ENCODE results near the gene MRPL14.

MRPL14 gene

DNA sequence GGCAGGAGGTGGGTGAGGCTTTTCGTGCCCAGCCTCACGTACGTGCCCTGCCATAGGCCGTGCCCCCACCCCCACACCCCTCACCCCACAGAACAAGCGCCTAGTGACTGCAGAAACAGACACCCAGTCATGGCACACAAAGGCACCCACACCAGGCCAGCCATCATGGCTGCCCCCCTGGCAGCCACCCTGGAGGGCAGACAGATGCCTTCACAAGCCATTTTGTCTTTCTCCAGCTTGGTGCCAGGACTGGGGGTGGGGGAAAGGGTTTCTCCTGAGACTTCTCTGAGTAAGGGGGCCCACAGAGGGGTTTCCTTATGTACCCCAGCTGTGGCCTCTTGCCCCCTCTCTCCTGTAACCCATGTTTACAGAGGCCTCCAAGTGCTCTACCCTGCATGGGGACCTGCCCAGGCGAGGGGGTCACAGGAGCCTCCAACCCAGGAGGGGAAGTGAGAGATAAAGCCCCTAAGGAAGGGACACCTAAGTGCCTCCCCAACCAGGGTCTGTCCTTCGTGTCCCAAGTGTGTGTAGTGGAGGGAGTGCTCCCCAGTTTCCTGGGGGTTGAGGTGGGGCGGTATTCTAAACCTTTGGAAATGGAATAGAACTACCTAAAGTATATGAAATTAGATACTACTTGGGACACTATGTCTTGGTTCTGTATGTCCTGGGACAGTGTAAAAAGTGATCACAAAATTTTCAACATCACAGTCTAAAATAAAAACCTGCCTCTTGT lies 49.9 kb downstream of the MRPL14 start:
- no peak for DNase-seq

DNA sequence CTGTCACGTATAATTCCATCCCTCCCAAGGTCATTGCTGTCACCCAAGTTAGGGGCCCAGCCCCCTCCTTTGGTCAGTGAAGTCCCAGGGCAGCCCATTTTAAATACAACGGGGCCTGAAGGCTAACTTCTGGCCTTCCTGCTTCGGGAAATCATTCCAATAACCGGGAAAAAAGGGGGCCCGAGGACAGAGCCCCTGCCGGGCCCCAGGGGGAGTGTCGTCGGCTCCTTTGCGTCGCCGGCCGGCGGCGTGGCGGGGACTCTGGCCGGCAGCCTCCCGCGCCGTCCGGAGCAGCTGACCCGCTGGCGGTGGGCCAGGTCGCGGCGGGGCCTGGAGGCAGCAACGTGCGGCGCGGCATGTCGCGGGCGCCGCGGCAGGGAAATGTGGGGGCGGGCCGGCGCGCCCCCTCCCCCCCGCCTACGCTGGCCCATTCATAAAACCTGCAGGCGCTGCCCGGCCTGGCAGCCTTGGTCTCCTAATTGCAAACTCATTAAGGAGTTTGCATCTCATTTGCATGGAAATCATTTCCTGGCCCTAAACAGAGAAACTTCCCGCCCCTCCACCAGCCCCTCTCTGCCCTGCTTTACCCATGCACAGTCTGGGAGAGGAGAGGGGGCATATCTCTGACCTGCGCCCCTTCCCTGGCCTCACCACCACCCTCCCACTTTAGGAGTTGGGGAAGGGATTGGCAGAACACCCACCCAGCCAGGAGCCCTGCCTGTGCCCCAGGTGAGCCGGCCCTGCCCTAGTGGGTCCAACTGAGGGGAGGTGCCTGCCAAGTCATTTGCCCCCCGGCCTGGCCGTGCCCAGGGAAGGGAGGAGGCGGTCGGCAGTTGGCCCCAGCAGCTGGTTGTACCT lies 50.7 kb downstream of the MRPL14 start:
- no peak for DNase-seq

DNA sequence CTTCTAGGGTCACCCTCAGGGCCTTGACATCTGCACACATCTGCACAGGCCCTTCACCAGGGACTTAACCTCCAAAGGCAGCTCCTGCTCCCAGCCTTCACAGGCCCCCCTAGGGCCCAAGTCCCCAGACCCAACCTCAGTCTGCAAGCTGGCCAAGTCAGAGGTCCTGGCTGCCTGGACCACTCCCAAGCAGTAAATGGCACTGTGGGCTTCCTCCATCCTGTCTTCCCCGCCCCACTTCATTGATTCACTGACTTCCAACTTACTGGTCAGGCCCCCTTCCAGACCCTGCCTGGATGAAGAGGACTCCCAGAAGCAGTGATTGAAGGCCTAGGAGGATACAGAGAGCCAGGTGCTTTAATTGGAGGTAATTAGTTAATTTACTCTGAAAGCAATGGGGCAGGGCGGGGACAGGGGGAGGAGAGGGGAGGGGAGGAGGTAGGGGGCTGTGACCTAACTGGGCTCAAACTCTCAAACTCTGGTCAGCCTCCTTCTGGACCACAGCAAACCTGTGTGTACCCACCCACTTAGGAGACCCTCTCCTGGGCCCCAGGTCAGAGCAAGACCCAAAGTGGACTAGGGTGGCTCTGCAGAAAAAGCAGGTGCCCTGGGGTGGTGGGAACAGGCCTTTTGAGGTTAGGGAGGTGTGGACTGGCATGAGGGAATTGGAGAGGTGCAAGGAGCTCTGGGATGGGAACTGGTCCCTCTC lies 51.5 kb downstream of the MRPL14 start:
- no peak for DNase-seq

- DNase-seq: no peak
These were observed 52.2 kb downstream of the MRPL14 start for GRCh38 chr6:44074813-44075646.

DNA sequence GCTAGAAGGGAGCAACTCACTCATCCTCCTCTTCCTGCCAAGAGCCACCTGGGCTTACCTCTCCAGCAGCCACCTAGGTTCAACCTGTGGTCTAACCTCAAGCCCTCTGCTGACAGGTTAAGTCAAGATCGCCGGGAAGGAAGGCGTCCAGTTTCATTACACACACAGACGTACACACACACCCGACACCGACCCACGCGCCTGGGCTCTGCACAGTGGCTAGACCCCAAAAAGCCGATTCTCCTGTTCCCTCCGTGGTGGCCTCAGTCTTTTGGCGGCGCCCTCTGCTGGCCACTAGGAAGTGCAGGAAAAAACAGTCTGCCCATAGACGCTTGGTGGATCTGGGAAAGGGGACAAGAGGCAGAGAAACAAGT lies 52.8 kb downstream of the MRPL14 start:
- DNase-seq: no peak

DNA sequence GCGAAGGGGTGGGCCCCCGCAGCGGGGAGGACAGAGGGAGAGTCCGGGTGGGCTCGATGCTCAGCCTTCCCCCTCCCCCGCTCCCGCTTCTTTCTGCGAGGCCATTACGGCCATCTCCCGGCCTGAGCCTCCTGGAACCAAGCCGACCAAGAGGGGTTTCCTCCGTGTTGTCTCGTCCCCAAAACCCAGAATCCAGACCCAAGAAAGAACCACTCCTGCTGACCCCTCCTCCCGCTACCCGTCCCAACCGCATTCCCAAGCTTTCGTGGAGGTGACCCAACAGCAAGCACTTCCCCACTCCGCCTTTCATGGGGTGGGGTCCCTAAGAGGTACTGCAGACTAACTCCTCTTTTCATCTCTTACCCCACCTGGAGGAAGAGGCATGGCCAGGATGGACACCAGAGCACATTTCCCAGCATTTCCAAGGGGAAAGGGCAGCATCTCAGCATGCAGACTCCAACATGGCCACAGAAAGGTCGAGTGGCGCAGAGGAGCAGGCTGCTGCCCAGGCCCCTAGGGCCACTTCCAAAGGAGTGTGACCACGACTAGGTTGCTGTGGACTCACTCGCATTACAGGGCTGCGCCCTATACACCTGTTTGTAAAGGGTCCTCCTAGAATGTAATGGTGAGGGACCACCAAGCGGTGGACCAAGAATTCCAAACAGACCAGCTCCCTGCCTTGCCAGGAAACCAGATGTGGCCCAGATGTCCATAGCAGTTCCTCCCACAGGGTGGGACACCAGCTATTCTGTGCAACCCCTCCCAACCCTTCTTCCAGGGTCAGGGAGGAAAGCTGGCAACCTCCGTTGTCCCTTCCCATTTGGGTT lies 53.4 kb downstream of the MRPL14 start:
- no peak for DNase-seq

DNA sequence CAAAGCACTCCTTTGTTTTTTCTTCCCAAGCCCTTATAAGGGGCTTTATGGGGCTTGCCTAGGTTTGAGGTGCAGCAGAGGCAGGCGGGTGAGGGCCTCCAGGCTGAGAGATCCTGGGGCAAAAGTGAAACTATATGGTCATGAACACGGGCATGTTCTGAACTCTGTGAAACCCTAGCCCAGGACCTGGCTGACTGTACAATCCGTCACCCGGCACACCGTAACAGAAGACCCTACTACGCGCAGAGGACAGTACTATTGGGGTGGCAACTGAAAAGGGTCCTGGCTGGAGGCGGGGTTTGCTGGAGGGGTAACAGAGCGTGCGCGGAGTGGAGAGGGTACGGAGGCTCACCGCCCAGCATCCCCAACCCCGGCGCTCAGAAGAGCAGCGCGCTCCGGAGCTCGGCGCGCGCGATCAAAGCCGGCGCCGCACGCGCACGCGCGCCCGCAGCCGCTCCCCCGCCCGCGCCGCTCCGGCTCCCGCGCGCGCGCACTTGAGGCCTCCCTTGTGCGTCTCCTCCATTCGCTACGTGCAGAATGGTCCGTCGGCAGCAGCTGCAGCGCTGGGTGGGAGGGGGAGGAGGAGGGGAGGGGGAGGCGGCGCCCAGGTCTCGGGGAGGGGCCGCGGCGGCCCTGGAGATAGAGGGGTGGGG lies 54.2 kb downstream of the MRPL14 start:
- no peak for DNase-seq

DNA sequence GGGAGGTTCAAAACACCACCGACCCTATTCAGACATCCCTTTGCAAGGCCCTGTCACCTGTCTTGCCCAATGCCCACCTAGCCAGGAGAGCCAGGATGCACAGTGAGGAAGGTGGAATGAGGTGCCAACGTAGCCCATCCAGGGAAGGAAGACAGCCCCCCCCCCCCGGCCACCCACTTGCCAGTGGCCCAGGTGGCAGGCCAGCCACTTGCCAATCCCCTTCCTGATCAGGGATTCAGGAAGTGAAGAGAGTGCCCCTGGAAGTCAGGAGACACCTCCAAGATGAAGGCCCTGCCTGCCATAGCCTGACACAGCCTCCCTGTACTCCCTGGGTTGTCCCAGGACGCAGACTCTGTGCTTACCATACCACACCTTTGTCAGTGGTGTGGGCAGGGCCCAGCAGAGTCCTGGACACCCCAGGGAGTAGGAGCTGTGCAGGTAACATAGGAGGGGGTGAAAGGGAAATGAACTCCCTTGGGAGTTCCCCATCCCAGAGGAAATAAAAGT lies 54.7 kb downstream of the MRPL14 start:
- no peak for DNase-seq

GRCh38 chr6:44071670-44072451 lies 55.4 kb downstream of the MRPL14 start:
- no peak for DNase-seq

GRCh38 chr6:44068607-44069296 lies 58.5 kb downstream of the MRPL14 start:
- no peak for DNase-seq

DNA sequence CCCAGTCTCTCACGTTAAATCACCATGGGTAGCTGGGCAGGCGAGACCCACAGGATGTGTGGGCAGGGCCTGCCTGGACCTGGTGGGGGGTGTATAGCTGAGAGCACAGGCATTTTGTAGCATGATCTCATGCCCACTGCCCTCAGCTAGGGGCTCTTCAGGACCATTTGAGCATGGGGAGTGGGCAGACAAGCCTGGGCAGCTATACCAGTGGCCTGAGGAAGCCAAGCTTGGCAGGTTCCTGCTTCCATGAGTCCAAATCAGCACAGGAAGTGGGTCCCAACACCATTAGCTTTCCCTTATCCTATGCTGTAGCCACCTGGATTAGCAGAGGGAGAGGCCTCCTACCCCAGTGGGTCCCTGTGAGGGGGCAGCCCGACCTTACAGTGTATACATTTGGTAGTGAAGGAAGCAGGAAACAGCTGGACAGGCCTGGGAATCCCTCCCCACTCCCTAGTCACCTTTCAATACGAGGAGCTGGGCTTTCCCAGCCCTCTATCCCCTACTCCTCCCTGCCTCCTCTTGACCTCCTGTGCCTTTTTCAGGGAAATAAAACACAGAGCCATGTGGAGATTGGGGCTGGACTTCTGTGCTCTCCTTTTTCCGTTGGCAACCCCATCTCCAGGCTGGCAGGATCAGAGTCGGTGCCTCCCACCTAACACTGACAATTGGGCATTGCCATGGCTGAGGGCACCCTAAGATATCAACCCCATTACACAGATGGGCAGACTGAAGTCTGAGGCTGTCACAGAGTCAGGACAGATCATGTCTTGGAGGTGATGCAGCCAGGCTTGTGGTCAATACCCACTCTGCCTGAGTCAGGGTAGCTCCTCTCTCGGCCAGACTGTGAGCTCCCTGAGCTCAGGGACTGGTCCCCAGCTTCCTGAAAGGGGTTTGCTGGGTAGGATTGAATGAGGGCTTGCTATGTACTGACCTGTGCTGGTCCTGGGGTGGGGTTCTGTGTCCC lies 59.8 kb downstream of the MRPL14 start:
- DNase-seq: no peak

GRCh38 chr6:44066394-44067172 lies 60.7 kb downstream of the MRPL14 start:
- DNase-seq: no peak

- DNase-seq: no peak
These were observed 61.7 kb downstream of the MRPL14 start for GRCh38 chr6:44065443-44066140.

DNA sequence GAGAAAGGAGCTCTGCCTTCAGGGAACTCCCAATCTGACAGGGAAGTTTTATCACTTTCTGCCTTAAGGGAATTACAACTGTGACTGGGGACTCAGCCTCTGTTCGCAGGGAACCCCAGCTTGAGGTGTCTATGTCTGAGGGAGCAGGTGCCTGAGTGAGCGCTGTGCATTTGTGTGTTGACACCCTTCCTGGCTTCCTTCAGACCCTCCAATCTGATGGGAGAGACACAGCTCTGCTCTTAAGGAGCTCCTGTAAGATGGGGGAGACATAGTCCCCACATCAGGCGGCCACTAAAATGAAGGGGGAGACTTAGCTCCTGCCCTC lies 62.3 kb downstream of the MRPL14 start:
- no peak for DNase-seq

DNA sequence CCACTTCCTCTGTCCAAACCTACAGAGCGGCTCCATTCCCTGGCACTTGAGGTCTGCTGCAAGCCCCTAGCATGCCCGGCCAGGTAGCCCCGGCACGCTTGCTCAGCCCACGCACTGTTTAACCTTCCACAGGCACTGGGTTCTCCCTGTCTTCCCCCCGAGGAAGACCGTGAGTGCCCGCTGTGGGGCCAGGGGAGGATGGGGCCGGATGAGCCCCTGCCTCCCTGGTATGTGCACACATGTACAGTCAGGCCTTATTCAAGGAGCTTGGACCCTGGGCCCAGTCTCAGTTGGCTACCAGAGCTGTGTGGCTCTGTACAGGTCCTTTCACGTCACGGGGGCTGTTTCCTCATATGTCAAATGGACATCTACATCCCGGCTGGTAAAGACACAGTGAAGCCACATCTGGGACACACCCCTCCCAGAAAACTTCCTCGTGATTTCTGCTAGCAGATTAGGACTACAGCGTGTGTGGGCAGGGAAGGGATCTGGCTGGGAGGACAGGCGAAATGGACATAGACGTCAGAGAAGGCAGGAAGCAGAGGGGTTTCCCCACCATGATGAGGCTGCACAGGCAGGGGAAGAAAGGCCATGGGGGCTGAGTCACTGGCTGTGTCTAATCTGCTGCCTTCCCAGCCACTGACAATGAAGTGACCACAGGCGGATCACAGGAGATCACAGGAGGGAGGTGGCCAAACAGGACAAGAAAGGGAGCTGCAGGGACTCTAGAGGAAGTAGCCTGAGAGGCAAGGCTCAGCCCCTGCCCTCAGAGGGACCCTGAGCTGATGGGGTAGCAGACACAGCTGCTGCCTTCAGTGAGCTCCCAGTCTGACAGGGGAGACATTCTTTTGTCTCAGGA lies 62.9 kb downstream of the MRPL14 start:
- no peak for DNase-seq

DNA sequence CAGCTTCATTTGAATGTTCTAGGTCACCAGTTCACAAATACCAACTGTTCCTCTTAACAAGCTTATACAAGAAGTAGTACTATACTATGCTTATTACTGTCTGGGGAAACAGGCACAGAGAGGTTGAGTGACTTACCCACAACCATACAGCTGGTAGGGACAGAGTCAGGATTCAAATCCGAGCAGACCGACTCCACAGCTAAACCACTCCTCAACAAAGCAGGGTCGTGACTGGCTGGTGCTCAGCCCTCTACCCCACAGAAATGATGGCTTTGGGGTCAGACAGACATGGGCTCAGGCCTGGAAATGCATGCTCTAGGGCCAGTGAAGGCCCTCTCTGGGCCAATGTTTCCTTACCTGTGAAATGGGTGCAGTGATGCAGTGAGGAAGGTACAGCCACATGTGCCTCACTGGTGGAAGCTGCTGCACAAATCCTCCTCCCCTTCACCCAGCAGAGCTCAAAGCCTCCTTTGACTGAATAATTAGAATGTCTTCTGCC lies 63.6 kb downstream of the MRPL14 start:
- no peak for DNase-seq
